ENCODE results near the gene AIF1L. TPM values are rescaled to one million over a fixed set of nuclear protein-coding genes. Genes with fewer than 3 reads are reported as not detected.

The AIF1L gene
- polyA plus RNA-seq, 1 donor (not counting 4 experiments of a cell fraction or from before 2014, with no cell fraction given): 1.5 TPM

DNA sequence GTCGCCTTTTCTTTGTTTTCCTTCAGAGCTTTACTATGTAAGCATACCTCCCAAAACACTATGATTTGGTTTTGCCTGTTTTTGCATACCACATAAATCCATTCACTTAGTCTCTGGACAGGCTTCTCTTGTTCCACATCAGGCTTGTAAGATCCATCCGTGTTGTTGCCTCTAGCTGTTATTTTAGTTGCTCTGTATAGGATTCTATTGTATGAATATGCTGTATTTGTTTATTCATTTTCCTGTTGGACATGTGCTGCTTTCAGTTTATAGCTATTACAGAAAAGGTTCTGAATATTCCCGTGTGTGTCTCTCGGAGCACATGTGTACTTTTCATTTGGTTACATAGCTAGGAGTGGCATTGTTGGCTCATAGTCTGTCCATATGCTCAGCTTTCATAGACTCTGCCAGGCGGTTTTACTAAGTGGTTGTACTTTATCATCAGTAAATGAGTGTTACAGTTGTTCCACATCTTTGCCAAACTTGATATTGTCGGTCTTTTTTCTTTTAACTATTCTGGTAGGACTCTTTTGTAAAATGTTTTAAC is 70.9 kb downstream of the AIF1L start:
- Histone ChIP-seq H3K4me1 (ENCODE audit: control insufficient read depth, extremely low read depth, insufficient read depth, low read length) (no peaks in the 10 kb centered on the region), H3K27me3 (ENCODE audit: control insufficient read depth, extremely low read depth, insufficient read depth, low read length) (no peaks in the 10 kb centered on the region), H3K36me3 (ENCODE audit: control insufficient read depth in 2 of 2, extremely low read depth in 1 of 2, insufficient read depth in 2 of 2, low read length in 2 of 2) (peaks cover 9 to 18% of the 10 kb centered on the region in 2 experiments), H2AFZ (ENCODE audit: control insufficient read depth, low read length) (no peak overlapping the region), H3K4me2 (ENCODE audit: control insufficient read depth, extremely low read depth, insufficient read depth, low read depth, low read length) (no peak overlapping the region), H3K27ac (ENCODE audit: control insufficient read depth, insufficient read depth, low read length) (no peak overlapping the region), H3K9ac (ENCODE audit: control insufficient read depth, extremely low read depth, insufficient read depth, low read length) (no peak overlapping the region), H3K4me3 (ENCODE audit: control insufficient read depth in 2 of 3, extremely low read depth in 1 of 3, insufficient read depth in 2 of 3, low read depth in 1 of 3, low read length in 3 of 3) (no peak overlapping the region), H3K9me1 (ENCODE audit: control insufficient read depth, extremely low read depth, insufficient read depth, low read length) (no peaks in the 10 kb centered on the region), H3K79me2 (ENCODE audit: control insufficient read depth, insufficient read depth, low read length) (peaks cover 6% of the 10 kb centered on the region), H3K9me3 (ENCODE audit: control insufficient read depth, low read depth, low read length) (no peaks in the 10 kb centered on the region), H4K20me1 (ENCODE audit: control insufficient read depth, extremely low read depth, insufficient read depth, low read length) (no peaks in the 10 kb centered on the region)
- FAIRE-seq (no peak), DNase-seq (ENCODE audit: low read depth, low spot score) (no peak)
- no peak for TF ChIP-seq EZH2 (IDR thresholded peaks at IDR 0.05; ENCODE audit: low read length)
- dilution Hi-C loops (cut with MboI; ENCODE audit: extremely low pct_ligation_motif_present, low sequenced_read_pairs): no loop called here

DNA sequence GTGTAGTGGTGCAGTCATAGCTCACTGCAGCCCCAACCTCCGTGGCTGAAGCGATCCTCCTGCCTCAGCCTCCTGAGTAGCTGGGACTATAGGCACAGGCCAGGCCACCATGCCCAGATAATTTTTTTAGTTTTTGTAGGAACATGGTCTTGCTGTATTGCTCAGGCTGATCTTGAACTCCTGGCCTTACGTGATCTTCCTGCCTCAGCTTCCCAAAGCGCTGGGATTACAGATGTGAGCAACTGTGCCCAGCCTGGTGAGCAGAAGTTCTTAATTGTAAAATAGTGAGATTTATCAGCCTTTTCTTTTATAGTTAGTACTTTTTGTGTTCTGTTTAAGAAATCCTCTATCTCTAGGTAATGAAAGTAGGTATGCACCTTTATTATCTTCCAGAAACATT is 71.6 kb downstream of the AIF1L start:
- H3K9me1 ChIP-seq (ENCODE audit: control insufficient read depth, extremely low read depth, insufficient read depth, low read length): no peaks in the 10 kb centered on the region
- no peak overlapping the region for H3K4me3 ChIP-seq (ENCODE audit: control insufficient read depth in 2 of 3, extremely low read depth in 1 of 3, insufficient read depth in 2 of 3, low read depth in 1 of 3, low read length in 3 of 3)
- H3K4me1 ChIP-seq (ENCODE audit: control insufficient read depth, extremely low read depth, insufficient read depth, low read length): no peaks in the 10 kb centered on the region
- peaks cover 8 to 16% of the 10 kb centered on the region in 2 experiments for H3K36me3 ChIP-seq (ENCODE audit: control insufficient read depth in 2 of 2, extremely low read depth in 1 of 2, insufficient read depth in 2 of 2, low read length in 2 of 2)
- no peak overlapping the region for H3K4me2 ChIP-seq (ENCODE audit: control insufficient read depth, extremely low read depth, insufficient read depth, low read depth, low read length)
- no peaks in the 10 kb centered on the region for H3K9me3 ChIP-seq (ENCODE audit: control insufficient read depth, low read depth, low read length)
- peaks cover 6% of the 10 kb centered on the region for H3K79me2 ChIP-seq (ENCODE audit: control insufficient read depth, insufficient read depth, low read length)
- dilution Hi-C loops (cut with MboI; ENCODE audit: extremely low pct_ligation_motif_present, low sequenced_read_pairs): no loop called here
- FAIRE-seq (no peak), DNase-seq (ENCODE audit: low read depth, low spot score) (no peak)
- no peak overlapping the region for H3K27ac ChIP-seq (ENCODE audit: control insufficient read depth, insufficient read depth, low read length)
- no peaks in the 10 kb centered on the region for H4K20me1 ChIP-seq (ENCODE audit: control insufficient read depth, extremely low read depth, insufficient read depth, low read length)
- H2AFZ ChIP-seq (ENCODE audit: control insufficient read depth, low read length): no peak overlapping the region
- no peaks in the 10 kb centered on the region for H3K27me3 ChIP-seq (ENCODE audit: control insufficient read depth, extremely low read depth, insufficient read depth, low read length)
- no peak for TF ChIP-seq CTCF (optimal IDR thresholded peaks at IDR 0.05 in 1 of 3, IDR thresholded peaks at IDR 0.05 in 1 of 3, conservative IDR thresholded peaks at IDR 0.05 in 1 of 3; ENCODE audit: extremely low read depth in 1 of 3, insufficient read depth in 2 of 3, low read length in 3 of 3)
- TF ChIP-seq EZH2 (IDR thresholded peaks at IDR 0.05; ENCODE audit: low read length): no peak
- no peak overlapping the region for H3K9ac ChIP-seq (ENCODE audit: control insufficient read depth, extremely low read depth, insufficient read depth, low read length)
